ENCODE measurements around the gene RB1.

Gene RB1

GRCh38 chr13:48496271-48497161 is 193.0 kb downstream of the RB1 start:
- Histone ChIP-seq H3K27ac (ENCODE audit: low read depth, low read length) (no peak overlapping the region), H3K4me3 (ENCODE audit: low read length) (no peak overlapping the region), H3K4me1 (ENCODE audit: control insufficient read depth, insufficient read depth, low read length) (no peaks in the 10 kb centered on the region), H3K9ac (ENCODE audit: low read length) (no peak overlapping the region), H3K27me3 (ENCODE audit: control insufficient read depth, insufficient read depth, low read length) (no peaks in the 10 kb centered on the region), H3K36me3 (ENCODE audit: control insufficient read depth, insufficient read depth, low read length) (no peaks in the 10 kb centered on the region)

GRCh38 chr13:48497669-48498068 is 194.1 kb downstream of the RB1 start:
- Histone ChIP-seq H3K4me3 (ENCODE audit: low read length) (no peak overlapping the region), H3K9ac (ENCODE audit: low read length) (no peak overlapping the region), H3K27me3 (ENCODE audit: control insufficient read depth, insufficient read depth, low read length) (no peaks in the 10 kb centered on the region), H3K27ac (ENCODE audit: low read depth, low read length) (no peak overlapping the region), H3K36me3 (ENCODE audit: control insufficient read depth, insufficient read depth, low read length) (no peaks in the 10 kb centered on the region), H3K4me1 (ENCODE audit: control insufficient read depth, insufficient read depth, low read length) (no peaks in the 10 kb centered on the region)

GRCh38 chr13:48500652-48501197 is 197.2 kb downstream of the RB1 start:
- Histone ChIP-seq H3K27me3 (ENCODE audit: control insufficient read depth, insufficient read depth, low read length) (no peaks in the 10 kb centered on the region), H3K27ac (ENCODE audit: low read depth, low read length) (no peak overlapping the region), H3K4me1 (ENCODE audit: control insufficient read depth, insufficient read depth, low read length) (no peaks in the 10 kb centered on the region), H3K9ac (ENCODE audit: low read length) (no peak overlapping the region), H3K36me3 (ENCODE audit: control insufficient read depth, insufficient read depth, low read length) (no peaks in the 10 kb centered on the region), H3K4me3 (ENCODE audit: low read length) (no peak overlapping the region)

- Histone ChIP-seq H3K27me3 (ENCODE audit: control insufficient read depth, insufficient read depth, low read length) (no peaks in the 10 kb centered on the region), H3K4me1 (ENCODE audit: control insufficient read depth, insufficient read depth, low read length) (no peaks in the 10 kb centered on the region), H3K4me3 (ENCODE audit: low read length) (no peak overlapping the region), H3K9ac (ENCODE audit: low read length) (no peak overlapping the region), H3K36me3 (ENCODE audit: control insufficient read depth, insufficient read depth, low read length) (no peaks in the 10 kb centered on the region), H3K27ac (ENCODE audit: low read depth, low read length) (no peak overlapping the region)
Measured at GRCh38 chr13:48501705-48502104, 198.2 kb downstream of the RB1 start.

GRCh38 chr13:48502601-48503319 is 199.2 kb downstream of the RB1 start:
- Histone ChIP-seq H3K27me3 (ENCODE audit: control insufficient read depth, insufficient read depth, low read length) (no peaks in the 10 kb centered on the region), H3K36me3 (ENCODE audit: control insufficient read depth, insufficient read depth, low read length) (no peaks in the 10 kb centered on the region), H3K9ac (ENCODE audit: low read length) (no peak overlapping the region), H3K4me3 (ENCODE audit: low read length) (no peak overlapping the region), H3K4me1 (ENCODE audit: control insufficient read depth, insufficient read depth, low read length) (no peaks in the 10 kb centered on the region), H3K27ac (ENCODE audit: low read depth, low read length) (no peak overlapping the region)

- Histone ChIP-seq H3K4me1 (ENCODE audit: control insufficient read depth, insufficient read depth, low read length) (no peaks in the 10 kb centered on the region), H3K27me3 (ENCODE audit: control insufficient read depth, insufficient read depth, low read length) (no peaks in the 10 kb centered on the region), H3K4me3 (ENCODE audit: low read length) (no peak overlapping the region), H3K36me3 (ENCODE audit: control insufficient read depth, insufficient read depth, low read length) (no peaks in the 10 kb centered on the region), H3K27ac (ENCODE audit: low read depth, low read length) (no peak overlapping the region), H3K9ac (ENCODE audit: low read length) (no peak overlapping the region)
Measured at GRCh38 chr13:48504606-48505005, 201.1 kb downstream of the RB1 start.

GRCh38 chr13:48505012-48505411 is 201.5 kb downstream of the RB1 start:
- Histone ChIP-seq H3K4me1 (ENCODE audit: control insufficient read depth, insufficient read depth, low read length) (no peaks in the 10 kb centered on the region), H3K9ac (ENCODE audit: low read length) (no peak overlapping the region), H3K27me3 (ENCODE audit: control insufficient read depth, insufficient read depth, low read length) (no peaks in the 10 kb centered on the region), H3K27ac (ENCODE audit: low read depth, low read length) (no peak overlapping the region), H3K4me3 (ENCODE audit: low read length) (no peak overlapping the region), H3K36me3 (ENCODE audit: control insufficient read depth, insufficient read depth, low read length) (no peaks in the 10 kb centered on the region)

- H3K4me3 ChIP-seq (ENCODE audit: low read length), result no peak overlapping the region
- H3K9ac ChIP-seq (ENCODE audit: low read length), result no peak overlapping the region
Measured at GRCh38 chr13:48505597-48506091, 202.1 kb downstream of the RB1 start.

GRCh38 chr13:48506092-48506701 is 202.6 kb downstream of the RB1 start:
- Histone ChIP-seq H3K36me3 (ENCODE audit: control insufficient read depth, insufficient read depth, low read length) (no peaks in the 10 kb centered on the region), H3K4me3 (ENCODE audit: low read length) (no peak overlapping the region), H3K9ac (ENCODE audit: low read length) (no peak overlapping the region), H3K27me3 (ENCODE audit: control insufficient read depth, insufficient read depth, low read length) (no peaks in the 10 kb centered on the region), H3K27ac (ENCODE audit: low read depth, low read length) (peak overlapping the region; percentile 25), H3K4me1 (ENCODE audit: control insufficient read depth, insufficient read depth, low read length) (no peaks in the 10 kb centered on the region)

More at GRCh38 chr13:48505597-48506091, 202.1 kb downstream of the RB1 start:
- Histone ChIP-seq H3K4me1 (ENCODE audit: control insufficient read depth, insufficient read depth, low read length) (no peaks in the 10 kb centered on the region), H3K27ac (ENCODE audit: low read depth, low read length) (peak overlapping the region; percentile 25), H3K36me3 (ENCODE audit: control insufficient read depth, insufficient read depth, low read length) (no peaks in the 10 kb centered on the region), H3K27me3 (ENCODE audit: control insufficient read depth, insufficient read depth, low read length) (no peaks in the 10 kb centered on the region)

- H3K36me3 ChIP-seq (ENCODE audit: control insufficient read depth, insufficient read depth, low read length), result peaks cover 5% of the 10 kb centered on the region
- H3K27ac ChIP-seq (ENCODE audit: low read depth, low read length), result no peak overlapping the region
- no peaks in the 10 kb centered on the region for H3K4me1 ChIP-seq (ENCODE audit: control insufficient read depth, insufficient read depth, low read length)
Measured at GRCh38 chr13:48507021-48507420, 203.5 kb downstream of the RB1 start.

GRCh38 chr13:48508011-48508410 is 204.5 kb downstream of the RB1 start:
- H3K4me1 ChIP-seq (ENCODE audit: control insufficient read depth, insufficient read depth, low read length), result no peaks in the 10 kb centered on the region
- no peak overlapping the region for H3K9ac ChIP-seq (ENCODE audit: low read length)
- no peak overlapping the region for H3K4me3 ChIP-seq (ENCODE audit: low read length)
- no peaks in the 10 kb centered on the region for H3K27me3 ChIP-seq (ENCODE audit: control insufficient read depth, insufficient read depth, low read length)
- no peak overlapping the region for H3K27ac ChIP-seq (ENCODE audit: low read depth, low read length)
- peaks cover 5% of the 10 kb centered on the region for H3K36me3 ChIP-seq (ENCODE audit: control insufficient read depth, insufficient read depth, low read length)

More at GRCh38 chr13:48507021-48507420, 203.5 kb downstream of the RB1 start:
- Histone ChIP-seq H3K9ac (ENCODE audit: low read length) (no peak overlapping the region), H3K4me3 (ENCODE audit: low read length) (no peak overlapping the region), H3K27me3 (ENCODE audit: control insufficient read depth, insufficient read depth, low read length) (no peaks in the 10 kb centered on the region)

GRCh38 chr13:48510698-48511097 is 207.1 kb downstream of the RB1 start:
- Histone ChIP-seq H3K36me3 (ENCODE audit: control insufficient read depth, insufficient read depth, low read length) (peaks cover 5% of the 10 kb centered on the region), H3K4me1 (ENCODE audit: control insufficient read depth, insufficient read depth, low read length) (no peaks in the 10 kb centered on the region), H3K27me3 (ENCODE audit: control insufficient read depth, insufficient read depth, low read length) (no peaks in the 10 kb centered on the region), H3K27ac (ENCODE audit: low read depth, low read length) (no peak overlapping the region), H3K9ac (ENCODE audit: low read length) (no peak overlapping the region), H3K4me3 (ENCODE audit: low read length) (no peak overlapping the region)
